ENCODE measurements around the gene STX3.

GRCh38 chr11:59769111-59769510 lies 13.9 kb downstream of the STX3 start:
- no peak for TF ChIP-seq SPI1 (IDR thresholded peaks at IDR 0.05; ENCODE audit: borderline replicate concordance, low read depth)
- no peak for TF ChIP-seq REST (IDR thresholded peaks at IDR 0.05; ENCODE audit: insufficient replicate concordance, low read depth)
- no peak for TF ChIP-seq CTCF (IDR thresholded peaks at IDR 0.05; ENCODE audit: insufficient read depth, low read length)
- TF ChIP-seq POLR2AphosphoS5 (IDR thresholded peaks at IDR 0.05; ENCODE audit: low read depth), result no peak

Data from HL-60 (cell line).